HG03095 (cell line): ENCODE measurements around the gene ADGRA3.
"Not testable (repeated sequence)": the region's sequence is repeated elsewhere in the genome, so short reads cannot be mapped to it uniquely, and the experiment has no call there.

Experiments
- ATAC-seq: cut with Tn5 transposase; IDR thresholded peaks from one replicate; pipeline ENCODE4 v1.9.1; 2021; ENCODE audit warnings: moderate library complexity; ENCODE audit not compliant: unreplicated experiment

The ADGRA3 gene

DNA sequence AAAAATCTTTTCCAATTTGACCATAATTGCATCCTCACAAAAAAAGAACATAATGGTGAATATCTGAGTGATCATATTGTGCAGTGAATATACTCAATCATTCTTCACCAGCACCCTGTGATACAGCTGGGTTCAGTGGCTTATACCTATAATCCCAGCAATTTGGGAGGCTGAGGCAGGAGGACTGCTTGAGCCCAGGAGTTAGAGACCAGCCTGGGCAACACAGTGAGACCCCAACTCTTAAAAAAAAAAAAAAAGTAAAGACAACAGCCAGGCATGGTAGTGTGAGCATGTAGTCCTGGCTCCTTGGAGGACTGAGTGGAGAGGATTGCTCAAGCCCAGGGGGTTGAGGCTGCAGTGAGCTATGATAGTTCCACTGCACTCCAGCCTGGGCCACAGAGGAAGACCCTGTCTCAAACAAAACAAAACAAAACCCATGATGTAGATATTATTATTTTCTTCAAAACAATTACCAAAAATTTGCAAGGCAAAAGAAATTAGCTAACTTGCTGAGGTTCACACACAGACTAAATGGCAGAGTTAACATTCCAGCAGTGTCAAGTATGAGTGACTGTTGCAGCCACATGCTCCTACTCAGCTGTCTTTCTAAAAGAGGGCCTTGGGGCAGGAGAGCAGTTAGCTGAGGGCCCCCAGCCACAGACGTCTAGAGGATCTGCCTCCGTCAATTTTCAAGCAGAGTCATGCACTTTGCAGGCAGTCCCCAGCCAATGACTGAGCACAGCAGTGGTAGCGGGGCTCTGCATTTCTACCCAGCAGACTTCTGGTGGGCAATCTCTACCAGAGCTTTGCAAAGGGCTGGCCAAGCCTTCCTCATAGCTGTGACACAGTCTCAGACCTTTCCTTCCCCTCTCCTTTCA lies 33.4 kb downstream of the ADGRA3 start:
- no peak for ATAC-seq

DNA sequence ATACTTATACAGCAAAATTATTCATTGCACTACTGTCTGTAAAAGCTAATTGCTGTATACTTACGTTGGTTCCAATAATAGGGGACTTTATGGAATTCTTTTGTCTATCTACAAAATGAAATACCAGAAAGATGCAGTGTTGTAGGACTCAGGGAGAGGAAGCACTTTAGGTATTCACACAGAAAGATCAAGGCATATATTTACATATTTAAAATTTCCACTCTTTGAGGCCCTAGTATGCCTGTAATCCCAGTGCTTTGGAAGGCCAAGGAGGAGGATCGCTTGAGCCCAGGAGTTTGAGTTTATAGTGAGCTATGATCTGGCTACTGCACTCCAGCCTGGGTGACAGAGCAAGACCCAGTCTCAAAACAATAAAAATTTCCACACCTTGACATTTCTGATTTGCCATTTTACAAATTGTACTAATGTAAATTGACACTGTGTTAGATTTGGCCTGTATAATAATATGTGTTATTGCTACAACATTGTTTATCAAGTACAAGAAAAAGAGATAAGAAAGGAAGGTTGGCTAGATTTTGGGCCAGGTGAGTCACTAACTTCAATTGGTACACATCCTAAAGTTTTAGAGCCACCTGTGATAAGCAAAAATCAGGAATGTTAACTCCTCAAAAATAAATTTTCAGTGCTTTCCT lies 35.1 kb downstream of the ADGRA3 start:
- ATAC-seq, result no peak

GRCh38 chr4:22478426-22478825 lies 37.4 kb downstream of the ADGRA3 start:
- no peak for ATAC-seq

DNA sequence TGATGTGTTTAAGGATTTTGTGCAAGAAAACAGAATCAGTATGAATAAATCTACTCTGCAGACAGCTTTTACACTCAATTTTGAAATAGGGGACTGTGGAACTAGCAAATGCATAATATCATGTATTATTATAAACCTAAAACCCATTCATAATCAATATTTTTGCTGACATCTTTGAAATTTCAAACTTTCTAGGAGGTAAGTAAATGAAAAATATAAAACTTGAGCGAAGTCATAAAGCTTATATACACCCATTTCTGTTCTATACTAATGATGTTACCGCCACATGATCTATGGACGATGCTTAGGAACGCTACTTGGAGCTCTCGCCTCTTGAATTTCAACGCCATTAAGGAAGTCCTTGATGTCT lies 38.1 kb downstream of the ADGRA3 start:
- no peak for ATAC-seq

DNA sequence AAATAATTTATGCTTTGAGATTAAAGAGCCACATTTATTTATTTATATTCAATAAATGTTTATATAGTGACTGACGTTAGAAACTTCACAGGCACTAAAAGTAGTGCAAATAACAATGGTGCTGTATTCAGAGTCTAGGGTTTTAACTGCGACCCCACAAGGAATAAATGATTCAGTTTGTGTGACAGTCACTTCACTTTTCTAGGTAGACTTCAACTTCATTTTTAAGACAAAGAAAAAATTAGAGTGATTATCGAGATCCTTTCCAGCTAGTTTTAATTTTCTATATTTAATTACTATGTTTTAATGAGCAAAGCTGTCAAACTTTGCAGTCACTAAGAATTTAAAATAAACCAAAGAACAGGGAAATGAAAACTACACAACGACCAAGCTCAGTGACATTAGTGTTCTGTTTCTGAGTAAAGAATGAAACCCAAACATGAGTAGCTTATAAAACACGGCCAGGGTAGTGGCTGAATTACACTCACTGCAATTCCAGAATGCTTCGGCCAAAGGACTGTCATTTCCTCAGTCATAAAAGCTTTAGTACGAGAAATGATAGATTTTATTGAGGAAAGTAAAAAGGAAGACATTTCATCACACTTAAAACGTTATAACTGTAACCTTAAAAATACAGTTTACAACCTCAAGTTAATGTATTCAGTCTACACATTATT lies 38.6 kb downstream of the ADGRA3 start:
- ATAC-seq, result no peak

DNA sequence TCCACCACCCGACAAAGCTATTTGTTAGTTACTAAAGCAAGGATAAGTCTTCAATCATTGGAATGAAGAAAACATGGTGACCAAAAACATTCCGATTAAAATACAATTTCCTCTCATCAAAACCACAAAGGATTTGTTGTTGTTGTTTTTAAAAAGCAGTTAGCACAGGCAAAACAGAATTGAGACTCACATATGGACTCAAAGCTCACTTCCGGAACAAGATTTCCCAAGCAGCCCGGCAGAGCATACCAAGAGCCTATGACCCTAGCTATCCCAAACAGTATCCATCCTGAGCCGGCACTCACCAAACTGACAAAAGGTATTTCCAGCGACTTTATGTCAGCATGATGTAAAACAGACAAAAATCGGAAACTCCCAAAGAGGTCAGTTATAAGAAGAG lies 39.9 kb downstream of the ADGRA3 start:
- no peak for ATAC-seq

GRCh38 chr4:22475311-22475646 lies 40.6 kb downstream of the ADGRA3 start:
- not testable (repeated sequence) for ATAC-seq

- ATAC-seq, result no peak
Observed at GRCh38 chr4:22474636-22475310, 41.1 kb downstream of the ADGRA3 start.

DNA sequence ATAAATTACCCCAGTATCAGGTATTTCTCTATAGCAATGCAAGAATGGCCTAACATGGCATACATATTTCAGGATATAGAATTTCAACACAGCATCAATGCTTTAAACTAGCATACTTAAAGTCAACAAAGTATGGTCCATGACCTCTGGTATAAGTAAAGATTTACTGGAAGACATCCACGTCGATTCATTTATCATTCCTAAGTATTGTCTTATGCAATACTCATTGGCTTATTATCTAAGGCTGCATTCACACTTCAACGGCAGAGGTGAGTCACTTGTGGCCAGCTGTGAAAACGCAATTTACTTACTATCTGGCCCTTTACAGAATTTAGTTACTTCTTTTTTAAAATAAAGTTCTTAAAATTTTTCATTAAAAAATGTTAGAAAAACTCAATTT lies 42.6 kb downstream of the ADGRA3 start:
- no peak for ATAC-seq

GRCh38 chr4:22471999-22472461 lies 43.8 kb downstream of the ADGRA3 start:
- ATAC-seq, result no peak

- no peak for ATAC-seq
Observed at GRCh38 chr4:22471419-22471818, 44.4 kb downstream of the ADGRA3 start.

GRCh38 chr4:22466581-22466980 lies 49.3 kb downstream of the ADGRA3 start:
- ATAC-seq, result no peak

DNA sequence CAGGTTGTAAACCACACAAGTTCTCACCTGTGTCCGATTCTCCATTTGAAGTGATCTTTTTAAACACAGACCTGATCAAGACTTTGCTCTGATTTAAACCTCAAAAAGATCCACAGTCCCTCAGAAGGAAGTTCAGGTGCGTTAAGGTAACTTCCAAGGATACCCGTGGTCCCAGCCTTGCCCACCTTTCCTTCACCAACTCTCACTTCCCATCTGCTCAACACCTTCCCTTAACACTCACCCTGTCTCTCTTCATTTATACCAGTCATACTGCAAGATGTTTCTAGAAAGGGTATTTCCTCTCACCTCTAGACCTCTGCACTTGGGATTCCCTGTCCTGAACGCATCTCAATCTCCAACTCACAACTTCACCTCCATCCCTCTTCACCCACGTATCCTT lies 49.9 kb downstream of the ADGRA3 start:
- ATAC-seq, result no peak

DNA sequence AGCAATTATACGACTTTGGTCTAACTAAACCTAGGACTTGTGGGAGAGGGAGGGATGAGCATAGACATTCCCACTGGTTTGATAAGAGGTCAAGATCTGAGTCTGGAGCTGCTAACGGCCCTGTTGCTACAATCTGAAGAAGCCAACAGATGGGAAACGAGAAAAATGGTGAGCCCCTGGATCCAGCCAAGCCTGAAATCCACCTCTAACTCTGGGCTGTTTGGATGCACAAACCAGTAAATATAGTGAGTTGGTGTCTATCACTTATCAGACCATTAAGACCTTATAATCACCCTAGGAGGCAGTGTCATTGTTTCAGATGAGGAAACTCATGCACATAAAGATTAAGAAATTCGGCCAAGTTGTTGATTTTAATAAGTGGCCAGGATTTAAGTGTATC lies 50.5 kb downstream of the ADGRA3 start:
- ATAC-seq, result no peak

GRCh38 chr4:22463179-22463578 lies 52.7 kb downstream of the ADGRA3 start:
- no peak for ATAC-seq

DNA sequence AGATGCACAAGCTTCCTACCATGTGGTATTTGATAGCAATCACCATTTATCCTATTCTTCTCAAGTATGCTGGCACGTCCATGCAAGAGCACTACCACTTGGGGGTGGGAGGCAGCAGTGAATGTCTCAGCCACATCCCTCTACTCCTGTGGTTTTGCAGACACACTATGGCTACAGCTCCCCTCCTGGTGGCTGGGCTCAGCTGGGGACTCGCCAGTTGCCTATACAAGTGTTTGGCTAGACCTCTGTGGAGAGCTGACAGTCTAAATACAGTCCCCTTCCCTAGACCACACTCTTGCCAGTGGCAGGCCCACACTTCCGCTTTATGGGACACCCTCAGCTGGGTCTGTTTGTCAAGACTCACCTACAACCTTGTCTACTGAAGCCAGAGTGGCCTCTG lies 53.2 kb downstream of the ADGRA3 start:
- no peak for ATAC-seq

DNA sequence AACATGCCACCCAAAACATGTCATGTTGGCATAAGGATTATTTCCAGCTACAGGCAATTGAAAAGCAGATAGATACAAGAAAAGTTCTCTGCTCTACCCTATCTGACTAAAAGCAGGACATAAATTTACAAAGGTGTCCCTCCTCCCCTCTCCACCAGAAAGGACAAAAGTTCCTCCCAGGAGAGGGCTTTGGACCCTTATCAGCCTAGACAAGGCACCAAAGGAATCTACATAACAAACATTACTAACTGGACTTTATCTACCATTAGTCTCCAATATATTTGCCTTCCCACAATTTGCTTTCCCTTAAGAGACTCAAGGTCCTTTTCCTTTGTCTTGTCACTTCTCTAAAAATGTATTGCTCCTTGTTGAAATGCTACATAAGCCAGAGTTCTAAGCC lies 55.6 kb downstream of the ADGRA3 start:
- ATAC-seq, result no peak

- ATAC-seq, result no peak
Observed at GRCh38 chr4:22458098-22458497, 57.8 kb downstream of the ADGRA3 start.

- ATAC-seq, result no peak
Observed at GRCh38 chr4:22457348-22457747, 58.5 kb downstream of the ADGRA3 start.

- no peak for ATAC-seq
Observed at GRCh38 chr4:22456291-22456690, 59.6 kb downstream of the ADGRA3 start.

DNA sequence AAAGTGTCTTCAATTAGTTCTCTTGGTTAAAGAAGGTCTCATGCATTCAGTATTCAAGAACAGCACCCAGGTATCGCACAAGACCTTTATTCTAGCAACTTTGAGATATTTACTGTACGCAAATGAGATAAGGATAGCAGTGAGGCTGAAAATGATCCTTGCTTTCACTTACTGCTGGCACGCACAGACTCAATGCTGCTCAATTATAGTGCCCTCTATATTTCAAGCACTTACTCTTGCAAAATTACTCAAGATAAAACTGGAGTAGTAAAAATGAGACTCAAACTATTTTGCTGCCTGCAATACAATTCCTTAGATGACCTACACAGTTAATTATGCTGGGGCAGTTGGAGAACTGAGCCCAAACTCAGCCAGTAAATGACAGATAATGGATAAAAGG lies 60.9 kb downstream of the ADGRA3 start:
- no peak for ATAC-seq
